Activated B cell treated with CpG ODN at 0.5 μM for 24 hours (primary cell): Measurements from ENCODE around the gene DENND5B. TPM values are rescaled to one million over a fixed set of nuclear protein-coding genes. Genes with fewer than 3 reads are reported as not detected.
"Not testable (repeated sequence)": the region's sequence is repeated elsewhere in the genome, so short reads cannot be mapped to it uniquely, and the experiment has no call there.

Experiments used
- ATAC-seq: fragments of 200-7000 bp; cut with Tn5 transposase; one replicate; pipeline ENCODE4 v1.10.0; 2021; ENCODE audit warnings: low read depth, mild to moderate bottlenecking, moderate library complexity
- CTCF ChIA-PET: fragments of 350-600 bp; sonication (Branson Sonifier 250); formaldehyde crosslinking; loops from one replicate; lab custom pipeline; 2021; ENCODE audit warnings: antibody characterized with exemption; lab: Charles Lee
- POLR2A ChIA-PET: fragments of 350-600 bp; sonication (Branson Sonifier 250); formaldehyde crosslinking; loops from one replicate; lab custom pipeline; 2021; ENCODE audit warnings: antibody characterized with exemption; lab: Charles Lee
- DNase-seq: peaks from one replicate; pipeline ENCODE4 v3.0.0; 2022
- H3K27ac Mint-ChIP-seq: one replicate; pipeline ENCODE4 v1.8.0; 2020; ENCODE audit warnings: mixed read lengths
- H3K27me3 Mint-ChIP-seq: one replicate; pipeline ENCODE4 v1.8.0; 2021; ENCODE audit warnings: mixed read lengths
- H3K36me3 Mint-ChIP-seq: one replicate; pipeline ENCODE4 v1.8.0; 2021; ENCODE audit warnings: low read depth, mixed read lengths
- H3K4me1 Mint-ChIP-seq: one replicate; pipeline ENCODE4 v1.8.0; 2021; ENCODE audit warnings: mixed read lengths
- H3K4me3 Mint-ChIP-seq: one replicate; pipeline ENCODE4 v1.8.0; 2020; ENCODE audit warnings: mild to moderate bottlenecking, mixed read lengths
- H3K9me3 Mint-ChIP-seq: one replicate; pipeline ENCODE4 v1.8.0; 2020; ENCODE audit warnings: mixed read lengths
- intact Hi-C: fragments of 100-400 bp; cut with micrococcal nuclease; formaldehyde crosslinking; loops from one replicate; pipeline ENCODE4 v1.15.1; 2024
- total RNA-seq: library from RNA; stranded (reverse); gene quantifications from 2 replicates; pipeline ENCODE4 v1.2.3, GENCODE V29; 2022
- TF ChIP-seq, protein P1 (sequence below): fragments of 200-600 bp; IDR thresholded peaks from one replicate; pipeline ENCODE4 v1.8.0; 2022; ENCODE audit warnings: antibody characterized with exemption, mild to moderate bottlenecking

The DENND5B gene
- total RNA-seq, 1 donor from 2014 or later = 64.1 TPM

DNA sequence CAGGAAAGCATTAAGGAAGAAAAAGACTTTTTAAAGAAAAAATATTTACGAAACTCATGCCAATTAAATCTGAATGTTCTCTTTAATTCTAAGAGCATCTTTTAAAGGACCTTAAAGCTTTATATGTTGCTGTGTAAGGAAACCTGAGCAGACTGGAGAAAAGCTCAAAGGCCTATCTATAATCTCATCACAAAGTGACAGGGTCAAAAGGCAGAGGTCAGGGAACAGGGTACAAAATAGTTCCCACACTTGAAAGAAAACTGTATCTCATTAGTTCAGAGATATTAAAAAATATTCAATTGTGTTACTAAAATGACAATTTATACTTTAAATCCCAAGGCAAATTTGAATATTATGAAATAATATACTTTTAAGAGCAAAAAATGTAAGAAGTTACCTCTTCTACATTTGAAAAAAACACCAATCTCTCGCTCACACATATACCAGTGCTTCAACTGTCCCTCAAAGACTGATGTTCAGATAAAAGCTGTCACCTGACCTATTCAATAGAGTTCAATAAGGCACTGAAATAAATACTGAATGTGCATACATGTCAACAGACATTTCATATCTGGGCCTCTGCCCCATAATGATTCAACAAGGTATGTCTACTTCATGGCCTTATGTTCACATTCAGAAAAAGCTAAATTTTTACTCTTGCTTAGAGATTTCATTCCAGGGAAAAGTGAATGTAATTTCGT is 17.9 kb downstream of the DENND5B start:
- Mint-ChIP-seq H3K4me3 (no peak overlapping the region), H3K36me3 (peaks cover 2% of the 10 kb centered on the region), H3K9me3 (no peaks in the 10 kb centered on the region), H3K27ac (no peak overlapping the region), H3K4me1 (peaks cover 72% of the 10 kb centered on the region), H3K27me3 (no peaks in the 10 kb centered on the region)
- ChIA-PET POLR2A (no interaction called here), CTCF (no interaction called here)
- ATAC-seq (no peak), DNase-seq (no peak)
- intact Hi-C loops = loop anchor here (2.0 kb wide), 1 partner anchor 14 kb away; no protein-coding TSS in a partner anchor
- TF ChIP-seq, protein P1, sequence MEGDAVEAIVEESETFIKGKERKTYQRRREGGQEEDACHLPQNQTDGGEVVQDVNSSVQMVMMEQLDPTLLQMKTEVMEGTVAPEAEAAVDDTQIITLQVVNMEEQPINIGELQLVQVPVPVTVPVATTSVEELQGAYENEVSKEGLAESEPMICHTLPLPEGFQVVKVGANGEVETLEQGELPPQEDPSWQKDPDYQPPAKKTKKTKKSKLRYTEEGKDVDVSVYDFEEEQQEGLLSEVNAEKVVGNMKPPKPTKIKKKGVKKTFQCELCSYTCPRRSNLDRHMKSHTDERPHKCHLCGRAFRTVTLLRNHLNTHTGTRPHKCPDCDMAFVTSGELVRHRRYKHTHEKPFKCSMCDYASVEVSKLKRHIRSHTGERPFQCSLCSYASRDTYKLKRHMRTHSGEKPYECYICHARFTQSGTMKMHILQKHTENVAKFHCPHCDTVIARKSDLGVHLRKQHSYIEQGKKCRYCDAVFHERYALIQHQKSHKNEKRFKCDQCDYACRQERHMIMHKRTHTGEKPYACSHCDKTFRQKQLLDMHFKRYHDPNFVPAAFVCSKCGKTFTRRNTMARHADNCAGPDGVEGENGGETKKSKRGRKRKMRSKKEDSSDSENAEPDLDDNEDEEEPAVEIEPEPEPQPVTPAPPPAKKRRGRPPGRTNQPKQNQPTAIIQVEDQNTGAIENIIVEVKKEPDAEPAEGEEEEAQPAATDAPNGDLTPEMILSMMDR = no peak

DNA sequence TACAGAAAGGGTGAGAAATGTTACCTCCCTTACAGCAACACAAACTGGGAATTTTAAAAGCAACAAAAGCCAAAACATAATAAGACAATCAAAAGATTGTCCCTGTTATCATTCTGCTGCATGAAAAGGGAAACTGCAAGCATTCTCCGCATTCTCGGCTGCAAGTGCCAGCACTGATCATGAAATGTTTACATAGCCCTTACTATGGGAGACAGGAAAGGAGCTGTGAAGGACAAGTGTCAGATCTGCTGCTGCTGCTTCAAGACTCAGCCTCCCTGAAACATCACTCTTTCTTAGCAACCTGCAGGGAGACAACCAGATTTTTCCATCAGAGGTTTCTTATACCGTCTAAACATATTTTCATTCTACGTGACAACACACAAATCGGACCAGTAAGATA is 20.1 kb downstream of the DENND5B start:
- intact Hi-C loops = no loop called here
- TF ChIP-seq, protein P1 = no peak
- H3K4me3 Mint-ChIP-seq = no peak overlapping the region
- no peak for DNase-seq
- H3K27ac Mint-ChIP-seq = peak overlapping the region; percentile 27
- H3K27me3 Mint-ChIP-seq = no peaks in the 10 kb centered on the region
- H3K4me1 Mint-ChIP-seq = peaks cover 71% of the 10 kb centered on the region
- no peak for ATAC-seq
- CTCF ChIA-PET = no interaction called here
- POLR2A ChIA-PET = no interaction called here
- no peaks in the 10 kb centered on the region for H3K9me3 Mint-ChIP-seq
- peaks cover 2% of the 10 kb centered on the region for H3K36me3 Mint-ChIP-seq

DNA sequence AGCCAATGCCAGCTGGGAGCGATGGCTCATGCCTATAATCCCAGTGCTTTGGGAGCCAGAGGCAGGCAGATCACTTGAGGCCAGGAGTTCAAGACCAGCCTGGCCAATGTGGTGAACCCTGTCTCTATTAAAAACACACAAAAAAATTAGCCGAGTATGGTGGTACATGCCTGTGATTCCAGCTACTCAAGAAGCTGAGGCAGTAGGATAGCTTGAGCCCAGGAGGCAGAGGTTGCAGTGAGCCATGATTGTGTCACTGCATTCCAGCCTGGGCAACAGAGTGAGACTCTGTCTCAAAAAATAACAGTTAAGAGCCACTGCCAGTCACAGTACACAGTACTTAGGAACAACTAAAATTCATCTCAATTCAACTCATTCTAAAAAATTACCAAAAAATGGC is 21.4 kb downstream of the DENND5B start:
- CTCF ChIA-PET, intact Hi-C loops, H3K36me3 Mint-ChIP-seq, ATAC-seq, H3K4me3 Mint-ChIP-seq, H3K27ac Mint-ChIP-seq, DNase-seq, H3K9me3 Mint-ChIP-seq, H3K27me3 Mint-ChIP-seq: not testable (repeated sequence)
- H3K4me1 Mint-ChIP-seq = peaks cover 71% of the 10 kb centered on the region
- POLR2A ChIA-PET = interaction anchor here (0.6 to 1.7 kb wide), 2 partner anchors 21 to 35 kb away, joined by 5 to 8 read pairs; no protein-coding TSS in a partner anchor

DNA sequence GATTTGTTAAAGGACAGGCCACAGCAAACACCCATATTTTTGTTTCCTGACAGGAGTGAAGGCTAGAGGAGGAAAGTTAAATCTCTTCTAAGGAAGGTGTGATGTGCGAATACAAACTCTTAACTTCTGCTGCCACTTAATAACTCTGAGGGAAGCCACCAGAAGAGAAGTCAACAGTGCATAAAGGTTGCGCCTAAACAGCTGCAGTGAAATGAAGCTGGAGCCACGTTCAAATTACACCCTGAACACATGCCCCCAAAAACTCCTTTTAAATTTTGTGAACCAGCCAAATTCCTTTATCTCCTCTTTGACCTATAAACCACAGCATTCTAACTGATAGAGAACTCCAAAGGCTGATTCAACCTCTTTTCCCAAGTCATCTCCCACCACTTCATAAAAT is 22.4 kb downstream of the DENND5B start:
- Mint-ChIP-seq H3K27me3 (no peaks in the 10 kb centered on the region), H3K36me3 (peaks cover 2% of the 10 kb centered on the region), H3K4me3 (peak overlapping the region; percentile 17), H3K27ac (peak overlapping the region; percentile 43), H3K4me1 (peaks cover 73% of the 10 kb centered on the region), H3K9me3 (no peaks in the 10 kb centered on the region)
- ChIA-PET POLR2A (interaction anchor here (0.5 to 1.7 kb wide), 6 partner anchors 16 to 266 kb away, joined by 3 to 10 read pairs (median 4); no protein-coding TSS in a partner anchor), CTCF (no interaction called here)
- no peak for DNase-seq
- intact Hi-C loops = no loop called here
- peak; percentile 37 for ATAC-seq
- TF ChIP-seq, protein P1 = no peak

DNA sequence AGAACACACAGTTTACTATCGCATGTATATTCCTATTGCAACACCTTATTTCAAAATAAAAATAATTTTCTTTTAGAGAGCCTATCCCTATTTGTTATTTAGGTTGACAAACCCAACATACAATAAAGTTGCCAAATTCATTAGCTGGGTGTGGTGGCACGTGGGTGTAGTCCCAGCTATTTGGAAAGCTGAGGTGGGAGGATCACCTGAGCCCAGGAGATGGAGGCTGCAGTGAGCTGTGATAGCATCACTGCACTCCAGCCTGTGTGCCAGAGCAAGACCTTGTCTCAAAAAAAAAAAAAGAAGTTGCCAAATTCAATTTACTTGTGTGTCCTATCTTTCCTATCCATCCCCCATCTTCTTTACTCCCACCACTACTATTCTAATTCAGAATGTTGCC is 23.9 kb downstream of the DENND5B start:
- peaks cover 2% of the 10 kb centered on the region for H3K36me3 Mint-ChIP-seq
- H3K27me3 Mint-ChIP-seq = no peaks in the 10 kb centered on the region
- no peaks in the 10 kb centered on the region for H3K9me3 Mint-ChIP-seq
- TF ChIP-seq, protein P1 = no peak
- POLR2A ChIA-PET = interaction anchor here (0.7 kb wide), 1 partner anchor 26 kb away, joined by 3 read pairs; no protein-coding TSS in a partner anchor
- intact Hi-C loops = no loop called here
- ATAC-seq (no peak), DNase-seq (no peak)
- peaks cover 69% of the 10 kb centered on the region for H3K4me1 Mint-ChIP-seq
- no peak overlapping the region for H3K27ac Mint-ChIP-seq
- CTCF ChIA-PET = interaction anchor here (0.6 kb wide), 1 partner anchor 10 kb away, joined by 3 read pairs; no protein-coding TSS in a partner anchor
- H3K4me3 Mint-ChIP-seq = no peak overlapping the region
